HepG2 (cell line): ENCODE results near the gene MISFA. TPM values are rescaled to one million over a fixed set of nuclear protein-coding genes. Genes with fewer than 3 reads are reported as not detected.

Experiments
- CCAR2 ChIP-seq: fragments of 200-400 bp; formaldehyde crosslinking; optimal IDR thresholded peaks from 2 replicates; pipeline ENCODE3; 2018; ENCODE audit warnings: low read depth, mild to moderate bottlenecking, low read length, moderate library complexity
- IRX3 ChIP-seq: sonication (generic); formaldehyde crosslinking; IDR thresholded peaks from 2 replicates; pipeline ENCODE4 v1.8.1; 2023; ENCODE audit warnings: mild to moderate bottlenecking, low read depth, missing genetic modification reagents, borderline replicate concordance
- KLF15 ChIP-seq: sonication (generic); formaldehyde crosslinking; IDR thresholded peaks from 2 replicates; pipeline ENCODE4 v1.8.1; 2023; ENCODE audit warnings: borderline replicate concordance, mild to moderate bottlenecking, inconsistent platforms, missing genetic modification reagents, mixed read lengths
- KLF9 ChIP-seq: IDR thresholded peaks from 2 replicates; pipeline ENCODE4 v1.6.1; 2016; ENCODE audit warnings: low read depth
- RARA ChIP-seq: IDR thresholded peaks from 2 replicates; pipeline ENCODE4 v1.6.1; 2016; ENCODE audit warnings: missing genetic modification reagents, missing compliant biosample characterization
- RFX1 ChIP-seq: fragments of 450-650 bp; IDR thresholded peaks from 2 replicates; pipeline ENCODE4 v1.6.1; 2017
- SRY ChIP-seq: sonication (generic); formaldehyde crosslinking; IDR thresholded peaks from 2 replicates; pipeline ENCODE4 v1.8.0; 2022; ENCODE audit warnings: mild to moderate bottlenecking, missing genetic modification reagents
- ZNF121 ChIP-seq: sonication (generic); formaldehyde crosslinking; IDR thresholded peaks from 2 replicates; pipeline ENCODE4 v1.5.0; 2020; ENCODE audit warnings: mild to moderate bottlenecking, missing genetic modification reagents
- ZNF17 ChIP-seq: sonication (generic); formaldehyde crosslinking; IDR thresholded peaks from 2 replicates; pipeline ENCODE4 v1.5.0; 2020; ENCODE audit warnings: mild to moderate bottlenecking, missing genetic modification reagents
- ZNF225 ChIP-seq: sonication (generic); formaldehyde crosslinking; IDR thresholded peaks from 2 replicates; pipeline ENCODE4 v1.4.0; 2020; ENCODE audit warnings: mild to moderate bottlenecking, missing genetic modification reagents
- ZNF292 ChIP-seq: sonication (generic); formaldehyde crosslinking; IDR thresholded peaks from 2 replicates; pipeline ENCODE4 v1.8.1; 2022; ENCODE audit warnings: mild to moderate bottlenecking, low read depth, missing genetic modification reagents, borderline replicate concordance
- ZNF670 ChIP-seq: sonication (generic); formaldehyde crosslinking; IDR thresholded peaks from 2 replicates; pipeline ENCODE4 v1.8.0; 2022; ENCODE audit warnings: mild to moderate bottlenecking, missing genetic modification reagents, borderline replicate concordance
- ZNF780A ChIP-seq: sonication (generic); formaldehyde crosslinking; IDR thresholded peaks from 2 replicates; pipeline ENCODE4 v1.8.0; 2022; ENCODE audit warnings: mild to moderate bottlenecking, missing genetic modification reagents, moderate library complexity
- ZSCAN12 ChIP-seq: sonication (generic); formaldehyde crosslinking; IDR thresholded peaks from 2 replicates; pipeline ENCODE4 v1.9.0; 2021; ENCODE audit warnings: mild to moderate bottlenecking, missing genetic modification reagents
- ZSCAN25 ChIP-seq: sonication (generic); formaldehyde crosslinking; IDR thresholded peaks from 2 replicates; pipeline ENCODE4 v1.8.0; 2022; ENCODE audit warnings: mild to moderate bottlenecking, missing genetic modification reagents
- polyA plus RNA-seq, 8 experiments: library from polyadenylated mRNA; depleted of rRNA in 3 of 8; stranded (reverse) in 7 of 8; unstranded in 1 of 8; fragments of >200 nt; fragmentation: Illumina TruSeq in 4 of 8; extraction: Trizol in 4 of 8; gene quantifications; 2 replicates each; pipeline versions ENCODE4 v1.2.1 to v1.2.3, GENCODE V29; 2011 to 2016; ENCODE audit warnings: low read depth in 4 of 8, missing spikeins in 1 of 8, mixed read lengths in 1 of 8; ENCODE audit not compliant: insufficient read depth in 1 of 8
- total RNA-seq, 5 experiments: library from RNA; depleted of rRNA; stranded (reverse); fragments of >200 nt; fragmentation: Illumina TruSeq; extraction: Trizol; gene quantifications; 2 replicates each; pipeline ENCODE4 v1.2.3, GENCODE V29; 2016; ENCODE audit warnings: low read depth in 1 of 5
- TF ChIP-seq, protein P1 (sequence below): sonication (generic); formaldehyde crosslinking; IDR thresholded peaks from 2 replicates; pipeline ENCODE4 v1.4.0; 2020; ENCODE audit warnings: missing genetic modification reagents, borderline replicate concordance
- TF ChIP-seq, protein P2 (sequence below): sonication (generic); formaldehyde crosslinking; IDR thresholded peaks from 2 replicates; pipeline ENCODE4 v1.4.0; 2020; ENCODE audit warnings: missing genetic modification reagents, mild to moderate bottlenecking, borderline replicate concordance
- TF ChIP-seq, protein P3 (sequence below): sonication (generic); formaldehyde crosslinking; IDR thresholded peaks from 2 replicates; pipeline ENCODE4 v1.4.0; 2020; ENCODE audit warnings: missing genetic modification reagents
- TF ChIP-seq, protein P4 (sequence below): sonication (generic); formaldehyde crosslinking; IDR thresholded peaks from 2 replicates; pipeline ENCODE4 v1.5.0; 2020; ENCODE audit warnings: missing genetic modification reagents, mild to moderate bottlenecking, borderline replicate concordance
- TF ChIP-seq, protein P5 (sequence below): IDR thresholded peaks from 2 replicates; pipeline ENCODE4 v1.6.1; 2016; ENCODE audit warnings: low read depth, borderline replicate concordance

The MISFA gene
- total and polyA plus RNA-seq, 2 of the 13 experiments (the other 11 are each of a cell fraction or from before 2014, with no cell fraction given): 1.4 to 5.4 TPM

DNA sequence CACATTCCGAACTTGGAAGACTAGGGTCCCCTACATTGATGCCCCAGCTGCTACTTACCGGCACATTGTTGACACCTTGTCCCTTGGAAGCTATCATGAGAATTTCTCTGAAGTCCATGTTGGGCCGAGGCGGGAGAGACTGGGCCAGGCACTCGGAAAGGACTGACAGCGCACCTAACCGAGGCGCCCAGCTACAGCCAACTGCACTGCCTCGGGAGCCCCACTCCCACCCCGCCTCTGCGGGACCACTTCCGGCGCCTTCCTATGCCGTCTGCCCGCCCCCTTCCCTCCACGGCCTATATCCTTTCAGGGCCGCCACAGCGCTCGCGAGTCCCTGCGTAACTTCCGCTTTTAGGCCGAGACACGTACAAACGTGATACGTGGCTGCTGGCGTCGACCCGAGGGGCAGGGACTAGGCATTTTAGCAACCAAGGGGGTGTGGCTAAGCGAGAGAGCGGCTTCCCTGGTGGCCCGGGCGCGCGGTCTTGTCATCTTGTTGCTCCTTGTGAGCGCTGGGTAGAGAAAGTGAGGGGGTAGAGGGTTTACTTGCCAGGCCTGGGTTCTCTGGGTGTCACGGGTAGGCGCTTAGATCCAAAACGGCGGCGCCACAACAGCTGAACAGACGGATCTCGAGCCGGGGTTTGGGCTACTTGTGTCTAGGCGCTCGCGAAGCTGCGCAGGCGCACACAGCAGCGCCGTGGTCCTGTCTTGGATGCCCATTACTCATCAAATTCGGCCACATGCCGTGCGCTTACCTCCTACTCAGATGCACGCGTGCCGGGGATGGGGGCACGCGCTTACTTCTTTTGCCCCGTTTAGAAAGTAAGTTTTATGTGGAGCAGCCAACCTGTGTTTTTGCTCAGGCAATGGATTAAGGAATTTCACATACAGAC is 34.8 kb downstream of the MISFA start, which contains the start of gene SPTY2D1 (continued):
- TF ChIP-seq, protein P1, sequence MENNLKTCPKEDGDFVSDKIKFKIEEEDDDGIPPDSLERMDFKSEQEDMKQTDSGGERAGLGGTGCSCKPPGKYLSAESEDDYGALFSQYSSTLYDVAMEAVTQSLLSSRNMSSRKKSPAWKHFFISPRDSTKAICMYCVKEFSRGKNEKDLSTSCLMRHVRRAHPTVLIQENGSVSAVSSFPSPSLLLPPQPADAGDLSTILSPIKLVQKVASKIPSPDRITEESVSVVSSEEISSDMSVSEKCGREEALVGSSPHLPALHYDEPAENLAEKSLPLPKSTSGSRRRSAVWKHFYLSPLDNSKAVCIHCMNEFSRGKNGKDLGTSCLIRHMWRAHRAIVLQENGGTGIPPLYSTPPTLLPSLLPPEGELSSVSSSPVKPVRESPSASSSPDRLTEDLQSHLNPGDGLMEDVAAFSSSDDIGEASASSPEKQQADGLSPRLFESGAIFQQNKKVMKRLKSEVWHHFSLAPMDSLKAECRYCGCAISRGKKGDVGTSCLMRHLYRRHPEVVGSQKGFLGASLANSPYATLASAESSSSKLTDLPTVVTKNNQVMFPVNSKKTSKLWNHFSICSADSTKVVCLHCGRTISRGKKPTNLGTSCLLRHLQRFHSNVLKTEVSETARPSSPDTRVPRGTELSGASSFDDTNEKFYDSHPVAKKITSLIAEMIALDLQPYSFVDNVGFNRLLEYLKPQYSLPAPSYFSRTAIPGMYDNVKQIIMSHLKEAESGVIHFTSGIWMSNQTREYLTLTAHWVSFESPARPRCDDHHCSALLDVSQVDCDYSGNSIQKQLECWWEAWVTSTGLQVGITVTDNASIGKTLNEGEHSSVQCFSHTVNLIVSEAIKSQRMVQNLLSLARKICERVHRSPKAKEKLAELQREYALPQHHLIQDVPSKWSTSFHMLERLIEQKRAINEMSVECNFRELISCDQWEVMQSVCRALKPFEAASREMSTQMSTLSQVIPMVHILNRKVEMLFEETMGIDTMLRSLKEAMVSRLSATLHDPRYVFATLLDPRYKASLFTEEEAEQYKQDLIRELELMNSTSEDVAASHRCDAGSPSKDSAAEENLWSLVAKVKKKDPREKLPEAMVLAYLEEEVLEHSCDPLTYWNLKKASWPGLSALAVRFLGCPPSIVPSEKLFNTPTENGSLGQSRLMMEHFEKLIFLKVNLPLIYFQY (CRISPR knock-in tag): no peak; the same call in 1 of the 2 replicates
- TF ChIP-seq IRX3 (CRISPR knock-in tag): no peak
- TF ChIP-seq, protein P2, sequence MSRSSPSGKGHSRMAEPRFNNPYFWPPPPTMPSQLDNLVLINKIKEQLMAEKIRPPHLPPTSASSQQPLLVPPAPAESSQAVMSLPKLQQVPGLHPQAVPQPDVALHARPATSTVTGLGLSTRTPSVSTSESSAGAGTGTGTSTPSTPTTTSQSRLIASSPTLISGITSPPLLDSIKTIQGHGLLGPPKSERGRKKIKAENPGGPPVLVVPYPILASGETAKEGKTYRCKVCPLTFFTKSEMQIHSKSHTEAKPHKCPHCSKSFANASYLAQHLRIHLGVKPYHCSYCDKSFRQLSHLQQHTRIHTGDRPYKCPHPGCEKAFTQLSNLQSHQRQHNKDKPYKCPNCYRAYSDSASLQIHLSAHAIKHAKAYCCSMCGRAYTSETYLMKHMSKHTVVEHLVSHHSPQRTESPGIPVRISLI (CRISPR knock-in tag): no peak; the same call in 1 of the 2 replicates
- TF ChIP-seq, protein P3, sequence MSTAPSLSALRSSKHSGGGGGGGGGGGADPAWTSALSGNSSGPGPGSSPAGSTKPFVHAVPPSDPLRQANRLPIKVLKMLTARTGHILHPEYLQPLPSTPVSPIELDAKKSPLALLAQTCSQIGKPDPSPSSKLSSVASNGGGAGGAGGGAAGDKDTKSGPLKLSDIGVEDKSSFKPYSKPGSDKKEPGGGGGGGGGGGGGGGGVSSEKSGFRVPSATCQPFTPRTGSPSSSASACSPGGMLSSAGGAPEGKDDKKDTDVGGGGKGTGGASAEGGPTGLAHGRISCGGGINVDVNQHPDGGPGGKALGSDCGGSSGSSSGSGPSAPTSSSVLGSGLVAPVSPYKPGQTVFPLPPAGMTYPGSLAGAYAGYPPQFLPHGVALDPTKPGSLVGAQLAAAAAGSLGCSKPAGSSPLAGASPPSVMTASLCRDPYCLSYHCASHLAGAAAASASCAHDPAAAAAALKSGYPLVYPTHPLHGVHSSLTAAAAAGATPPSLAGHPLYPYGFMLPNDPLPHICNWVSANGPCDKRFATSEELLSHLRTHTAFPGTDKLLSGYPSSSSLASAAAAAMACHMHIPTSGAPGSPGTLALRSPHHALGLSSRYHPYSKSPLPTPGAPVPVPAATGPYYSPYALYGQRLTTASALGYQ (CRISPR knock-in tag): no peak
- TF ChIP-seq, protein P4, sequence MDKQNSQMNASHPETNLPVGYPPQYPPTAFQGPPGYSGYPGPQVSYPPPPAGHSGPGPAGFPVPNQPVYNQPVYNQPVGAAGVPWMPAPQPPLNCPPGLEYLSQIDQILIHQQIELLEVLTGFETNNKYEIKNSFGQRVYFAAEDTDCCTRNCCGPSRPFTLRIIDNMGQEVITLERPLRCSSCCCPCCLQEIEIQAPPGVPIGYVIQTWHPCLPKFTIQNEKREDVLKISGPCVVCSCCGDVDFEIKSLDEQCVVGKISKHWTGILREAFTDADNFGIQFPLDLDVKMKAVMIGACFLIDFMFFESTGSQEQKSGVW (CRISPR knock-in tag): no peak
- no peak for TF ChIP-seq ZNF121 (CRISPR knock-in tag)
- no peak for TF ChIP-seq ZNF292 (CRISPR knock-in tag)
- no peak for TF ChIP-seq RARA
- no peak for TF ChIP-seq KLF15 (CRISPR knock-in tag)
- TF ChIP-seq ZNF17 (CRISPR knock-in tag): no peak
- no peak for TF ChIP-seq ZSCAN12 (CRISPR knock-in tag)
- TF ChIP-seq SRY (CRISPR knock-in tag): 0 out of 2 replicates have a peak, but pooled peaks have one; percentile 39
- TF ChIP-seq ZNF780A: no peak
- TF ChIP-seq, protein P5, sequence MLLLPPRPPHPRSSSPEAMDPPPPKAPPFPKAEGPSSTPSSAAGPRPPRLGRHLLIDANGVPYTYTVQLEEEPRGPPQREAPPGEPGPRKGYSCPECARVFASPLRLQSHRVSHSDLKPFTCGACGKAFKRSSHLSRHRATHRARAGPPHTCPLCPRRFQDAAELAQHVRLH (CRISPR knock-in tag): peak; percentile 60; the same call in 1 of the 2 replicates
- TF ChIP-seq ZSCAN25 (CRISPR knock-in tag): no peak; the same call in 1 of the 2 replicates
- peak; percentile 96 for TF ChIP-seq KLF9 (CRISPR knock-in tag)
- no peak for TF ChIP-seq RFX1
- TF ChIP-seq ZNF670 (CRISPR knock-in tag): peak; percentile 86
- TF ChIP-seq ZNF225 (CRISPR knock-in tag): no peak
- no peak for TF ChIP-seq CCAR2
